GM20431 (cell line): ENCODE data around the gene CD81.

Experiments used
- in situ Hi-C: fragments of 300-500 bp; cut with MseI, MboI; formaldehyde crosslinking; loops from one replicate; pipeline ENCODE4 v1.15.0; 2020; ENCODE audit warnings: low sequenced_read_pairs; ENCODE audit not compliant: unreplicated experiment

Gene CD81

GRCh38 chr11:2388431-2389376 is 11.6 kb downstream of the CD81 start:
- in situ Hi-C loops, result no loop called here

- in situ Hi-C loops, result no loop called here
These were observed 12.4 kb downstream of the CD81 start for GRCh38 chr11:2389377-2390026.

- in situ Hi-C loops, result no loop called here
These were observed 13.1 kb downstream of the CD81 start for GRCh38 chr11:2390091-2390724.

GRCh38 chr11:2390725-2391151 is 13.6 kb downstream of the CD81 start:
- in situ Hi-C loops, result no loop called here

GRCh38 chr11:2391181-2391975 is 14.3 kb downstream of the CD81 start:
- in situ Hi-C loops, result no loop called here

GRCh38 chr11:2392241-2392959 is 15.3 kb downstream of the CD81 start:
- in situ Hi-C loops, result no loop called here

- in situ Hi-C loops, result no loop called here
These were observed 16.2 kb downstream of the CD81 start for GRCh38 chr11:2393111-2393868.

- in situ Hi-C loops, result no loop called here
These were observed 17.1 kb downstream of the CD81 start for GRCh38 chr11:2393941-2394817.

GRCh38 chr11:2394818-2395105 is 17.7 kb downstream of the CD81 start:
- in situ Hi-C loops, result no loop called here

GRCh38 chr11:2395211-2395730 is 18.2 kb downstream of the CD81 start:
- in situ Hi-C loops, result no loop called here

GRCh38 chr11:2395856-2396255 is 18.7 kb downstream of the CD81 start:
- in situ Hi-C loops, result no loop called here

GRCh38 chr11:2396471-2396870 is 19.4 kb downstream of the CD81 start:
- in situ Hi-C loops, result no loop called here

GRCh38 chr11:2397005-2397404 is 19.9 kb downstream of the CD81 start:
- in situ Hi-C loops, result no loop called here

GRCh38 chr11:2398664-2399355 is 21.7 kb downstream of the CD81 start:
- in situ Hi-C loops, result no loop called here

GRCh38 chr11:2399488-2400068 is 22.5 kb downstream of the CD81 start:
- in situ Hi-C loops, result no loop called here

GRCh38 chr11:2400069-2400761 is 23.1 kb downstream of the CD81 start, which contains the start of gene TSSC4:
TSS of gene TSSC4 (plus strand) at chr11:2400750. CDS start at chr11:2402634, 1,884 bp downstream.
- in situ Hi-C loops, result no loop called here
